Liver (tissue), 3 donors: Measurements from ENCODE around the gene SEMA4D.

ENCODE experiments used
- ATF3 ChIP-seq: IDR thresholded peaks from 2 replicates; pipeline ENCODE4 v1.6.1; 2016; ENCODE audit warnings: antibody characterized with exemption
- EGR1 ChIP-seq, 2 donors: IDR thresholded peaks; 2 replicates each; pipeline ENCODE4 v1.6.1; 2016 to 2018; ENCODE audit warnings: antibody characterized with exemption in 2 of 2, low read depth in 2 of 2
- FOXA1 ChIP-seq: IDR thresholded peaks from 2 replicates; pipeline ENCODE4 v1.6.1; 2016; ENCODE audit warnings: antibody characterized with exemption
- GABPA ChIP-seq, 2 donors: IDR thresholded peaks in 1 of 2; conservative IDR thresholded peaks in 1 of 2; 2 replicates each; pipeline ENCODE4 v1.6.1; 2016; ENCODE audit warnings: antibody characterized with exemption in 2 of 2, mild to moderate bottlenecking in 1 of 2, moderate library complexity in 1 of 2
- JUND ChIP-seq, 2 donors: IDR thresholded peaks; 2 replicates each; pipeline ENCODE4 v1.6.1; 2016; ENCODE audit warnings: antibody characterized with exemption in 2 of 2
- MAX ChIP-seq: IDR thresholded peaks from 2 replicates; pipeline ENCODE4 v1.6.1; 2016; ENCODE audit warnings: antibody characterized with exemption
- RAD21 ChIP-seq, 2 donors: IDR thresholded peaks; 2 replicates each; pipeline ENCODE4 v1.6.1; 2016; ENCODE audit warnings: antibody characterized with exemption in 2 of 2, mild to moderate bottlenecking in 2 of 2
- RXRA ChIP-seq, 2 donors: IDR thresholded peaks; 2 replicates each; pipeline ENCODE4 v1.6.1; 2017 to 2018; ENCODE audit warnings: antibody characterized with exemption in 2 of 2, mild to moderate bottlenecking in 1 of 2
- SP1 ChIP-seq: IDR thresholded peaks from 2 replicates; pipeline ENCODE4 v1.6.1; 2018; ENCODE audit warnings: antibody characterized with exemption, mild to moderate bottlenecking
- TAF1 ChIP-seq: conservative IDR thresholded peaks from 2 replicates; pipeline ENCODE4 v1.6.1; 2016; ENCODE audit warnings: antibody characterized with exemption, mild to moderate bottlenecking
- YY1 ChIP-seq: IDR thresholded peaks from 2 replicates; pipeline ENCODE4 v1.6.1; 2016; ENCODE audit warnings: antibody characterized with exemption, mild to moderate bottlenecking
- TF ChIP-seq, protein P1 (sequence below): fragments of 150-350 bp; IDR thresholded peaks from 2 replicates; pipeline ENCODE4 v1.5.1; 2017; ENCODE audit warnings: improper control_type of control experiment, low read depth, low read length; ENCODE audit not compliant: missing input control
- TF ChIP-seq, protein P2 (sequence below): IDR thresholded peaks from 2 replicates; pipeline ENCODE4 v1.6.1; 2016; ENCODE audit warnings: antibody characterized with exemption
- donor health status: healthy.
- donor health status: healthy.

- TF ChIP-seq, protein P1, sequence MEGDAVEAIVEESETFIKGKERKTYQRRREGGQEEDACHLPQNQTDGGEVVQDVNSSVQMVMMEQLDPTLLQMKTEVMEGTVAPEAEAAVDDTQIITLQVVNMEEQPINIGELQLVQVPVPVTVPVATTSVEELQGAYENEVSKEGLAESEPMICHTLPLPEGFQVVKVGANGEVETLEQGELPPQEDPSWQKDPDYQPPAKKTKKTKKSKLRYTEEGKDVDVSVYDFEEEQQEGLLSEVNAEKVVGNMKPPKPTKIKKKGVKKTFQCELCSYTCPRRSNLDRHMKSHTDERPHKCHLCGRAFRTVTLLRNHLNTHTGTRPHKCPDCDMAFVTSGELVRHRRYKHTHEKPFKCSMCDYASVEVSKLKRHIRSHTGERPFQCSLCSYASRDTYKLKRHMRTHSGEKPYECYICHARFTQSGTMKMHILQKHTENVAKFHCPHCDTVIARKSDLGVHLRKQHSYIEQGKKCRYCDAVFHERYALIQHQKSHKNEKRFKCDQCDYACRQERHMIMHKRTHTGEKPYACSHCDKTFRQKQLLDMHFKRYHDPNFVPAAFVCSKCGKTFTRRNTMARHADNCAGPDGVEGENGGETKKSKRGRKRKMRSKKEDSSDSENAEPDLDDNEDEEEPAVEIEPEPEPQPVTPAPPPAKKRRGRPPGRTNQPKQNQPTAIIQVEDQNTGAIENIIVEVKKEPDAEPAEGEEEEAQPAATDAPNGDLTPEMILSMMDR: no peak
- TF ChIP-seq RAD21 (IDR thresholded peaks at IDR 0.05) (no peak), SP1 (no peak), GABPA (IDR thresholded peaks at IDR 0.05 in 1 of 2, conservative IDR thresholded peaks at IDR 0.05 in 1 of 2) (no peak), FOXA1 (no peak), EGR1 (IDR thresholded peaks at IDR 0.05; ENCODE audit: low read depth in 2 of 2) (no peak), RXRA (IDR thresholded peaks at IDR 0.05) (no peak), ATF3 (no peak), MAX (no peak), TAF1 (no peak), YY1 (no peak), JUND (IDR thresholded peaks at IDR 0.05) (no peak)
- TF ChIP-seq, protein P2, sequence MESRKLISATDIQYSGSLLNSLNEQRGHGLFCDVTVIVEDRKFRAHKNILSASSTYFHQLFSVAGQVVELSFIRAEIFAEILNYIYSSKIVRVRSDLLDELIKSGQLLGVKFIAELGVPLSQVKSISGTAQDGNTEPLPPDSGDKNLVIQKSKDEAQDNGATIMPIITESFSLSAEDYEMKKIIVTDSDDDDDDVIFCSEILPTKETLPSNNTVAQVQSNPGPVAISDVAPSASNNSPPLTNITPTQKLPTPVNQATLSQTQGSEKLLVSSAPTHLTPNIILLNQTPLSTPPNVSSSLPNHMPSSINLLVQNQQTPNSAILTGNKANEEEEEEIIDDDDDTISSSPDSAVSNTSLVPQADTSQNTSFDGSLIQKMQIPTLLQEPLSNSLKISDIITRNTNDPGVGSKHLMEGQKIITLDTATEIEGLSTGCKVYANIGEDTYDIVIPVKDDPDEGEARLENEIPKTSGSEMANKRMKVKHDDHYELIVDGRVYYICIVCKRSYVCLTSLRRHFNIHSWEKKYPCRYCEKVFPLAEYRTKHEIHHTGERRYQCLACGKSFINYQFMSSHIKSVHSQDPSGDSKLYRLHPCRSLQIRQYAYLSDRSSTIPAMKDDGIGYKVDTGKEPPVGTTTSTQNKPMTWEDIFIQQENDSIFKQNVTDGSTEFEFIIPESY: no peak
Measured at GRCh38 chr9:89426384-89426961, 71.4 kb downstream of the SEMA4D start.
